DND-41 (cell line): ENCODE measurements around the gene VAMP1.

Source experiments
- CTCF ChIP-seq: IDR thresholded peaks from 2 replicates; pipeline ENCODE4 v1.5.1; 2012; ENCODE audit warnings: borderline replicate concordance, low read length, moderate library complexity, mild to moderate bottlenecking; ENCODE audit not compliant: poor library complexity, severe bottlenecking; ENCODE audit errors: extremely low read depth
- EZH2 ChIP-seq: IDR thresholded peaks from 3 replicates; pipeline ENCODE4 v1.6.1; 2012; ENCODE audit warnings: borderline replicate concordance, low read depth, mild to moderate bottlenecking, moderate library complexity, low read length, inconsistent platforms; ENCODE audit not compliant: severe bottlenecking

GRCh38 chr12:6493497-6494257, 23.2 kb upstream of the VAMP1 start, which contains the start of gene NCAPD2:
- TF ChIP-seq CTCF (no peak), EZH2 (no peak)
